HG02623 (cell line): Measurements from ENCODE around the gene MOB3C.

Experiments
- ATAC-seq: cut with Tn5 transposase; IDR thresholded peaks from one replicate; pipeline ENCODE4 v1.9.1; 2021; ENCODE audit warnings: moderate library complexity; ENCODE audit not compliant: unreplicated experiment

The MOB3C gene

DNA sequence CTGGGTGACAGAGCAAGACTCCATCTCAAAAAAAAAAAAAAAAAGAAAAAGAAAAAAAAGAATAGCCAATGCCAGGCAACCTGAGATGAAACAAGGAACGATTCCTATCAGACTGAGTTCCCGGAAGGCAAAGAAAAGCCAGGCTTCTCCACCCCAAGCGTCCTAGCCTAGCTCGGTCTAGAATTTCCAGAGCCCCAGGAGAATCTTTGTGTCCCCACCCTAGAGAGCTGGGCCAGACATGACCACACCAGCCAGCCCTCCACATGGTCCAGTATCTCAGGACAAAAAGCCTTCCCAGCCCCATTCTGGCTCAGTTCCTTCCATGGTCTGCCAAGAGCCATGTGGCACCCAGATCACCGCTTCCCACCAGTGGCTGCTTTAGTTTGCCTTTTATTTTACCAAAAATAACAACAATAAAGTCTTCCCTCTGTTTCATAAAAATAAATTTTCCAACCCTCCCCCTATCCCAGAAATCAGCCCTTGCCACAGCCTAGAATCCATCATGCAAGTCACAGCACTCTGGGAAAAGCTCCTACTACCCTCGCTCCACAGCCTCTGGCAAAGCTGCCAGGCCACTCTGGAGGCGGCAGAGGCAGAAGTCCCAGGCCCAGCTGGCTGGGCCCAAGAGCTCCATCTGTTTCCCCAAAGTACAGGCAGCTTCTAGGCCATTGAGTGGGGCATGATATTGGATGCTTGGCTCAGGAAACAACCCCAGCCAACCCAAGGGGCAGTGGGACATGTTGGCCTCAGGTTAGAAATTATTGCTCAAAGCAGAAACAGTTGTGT, 9.1 kb downstream of the MOB3C start:
- no peak for ATAC-seq

DNA sequence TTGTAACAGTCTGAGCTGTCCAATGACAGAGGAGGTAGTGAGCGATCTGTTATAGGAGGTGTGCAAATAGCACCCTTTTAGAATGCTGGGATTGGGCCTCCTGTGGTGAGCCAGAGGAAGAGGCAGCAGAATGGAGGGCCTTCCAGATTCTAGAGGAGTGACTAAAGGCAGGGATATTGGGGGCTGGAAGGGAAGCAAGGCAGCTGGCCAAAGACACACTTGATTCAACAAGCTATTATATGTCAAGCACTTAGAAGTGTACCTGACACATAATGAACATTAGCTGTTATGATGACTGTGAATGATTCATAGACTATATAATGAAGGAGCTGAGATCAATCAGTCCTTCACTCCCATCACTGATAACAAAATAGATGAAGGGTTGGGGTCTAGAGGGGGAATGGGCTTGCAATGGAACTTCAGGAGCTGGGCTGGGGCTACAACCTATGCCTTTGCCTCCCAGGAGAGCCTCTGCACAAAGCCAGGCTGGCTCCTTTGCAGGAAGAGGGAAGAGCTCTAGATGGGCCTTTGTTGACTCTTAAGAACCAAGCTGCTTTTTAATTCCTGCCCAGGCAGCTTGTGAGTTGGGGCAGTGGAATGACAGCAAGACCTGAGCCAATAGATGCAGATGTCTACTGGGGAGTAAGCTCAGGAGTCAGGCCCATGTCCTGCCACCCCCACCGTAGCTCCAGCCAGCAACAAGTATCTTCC, 10.2 kb downstream of the MOB3C start:
- no peak for ATAC-seq

GRCh38 chr1:46605232-46605631, 11.4 kb downstream of the MOB3C start:
- no peak for ATAC-seq

DNA sequence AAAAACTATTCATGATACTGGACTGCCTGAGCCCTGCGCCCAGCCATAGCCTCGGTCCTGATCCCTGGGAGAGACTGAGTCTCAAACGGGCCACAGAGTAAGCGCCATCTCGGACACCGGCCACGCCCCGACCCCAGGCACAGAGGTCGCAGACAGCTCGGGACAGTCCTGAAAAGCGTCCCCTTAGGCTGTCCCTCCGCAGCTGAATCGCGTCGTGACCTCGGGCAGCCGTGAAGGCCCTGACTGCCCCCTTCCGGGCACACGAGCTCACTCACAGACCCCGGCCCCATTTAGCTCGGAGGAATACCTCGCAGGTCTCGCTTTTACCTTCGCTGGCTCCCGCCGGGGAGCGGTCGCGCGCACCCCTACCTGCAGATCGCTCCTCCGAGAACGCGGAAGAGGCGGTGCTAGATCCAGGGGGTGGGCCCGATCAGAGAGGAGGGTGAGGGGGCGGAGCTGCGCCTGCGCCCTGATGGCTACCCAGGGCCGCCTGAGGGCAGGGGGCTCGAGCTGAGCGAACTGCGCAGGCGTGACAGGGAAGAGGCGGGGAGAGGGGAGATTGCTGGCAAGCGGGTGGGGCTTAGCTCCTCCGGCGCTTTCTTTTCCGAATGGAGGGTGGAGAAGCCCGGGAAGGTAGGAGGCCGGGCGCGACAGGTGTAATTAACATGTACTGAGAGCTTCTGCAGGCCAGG, 12.6 kb downstream of the MOB3C start, which contains the start of gene MKNK1:
Gene MKNK1, minus strand, starts transcription at position 411 of the 692 bp plus-strand sequence. CDS start 20,941 bp downstream, outside the sequence.
- peak; percentile 94 for ATAC-seq

DNA sequence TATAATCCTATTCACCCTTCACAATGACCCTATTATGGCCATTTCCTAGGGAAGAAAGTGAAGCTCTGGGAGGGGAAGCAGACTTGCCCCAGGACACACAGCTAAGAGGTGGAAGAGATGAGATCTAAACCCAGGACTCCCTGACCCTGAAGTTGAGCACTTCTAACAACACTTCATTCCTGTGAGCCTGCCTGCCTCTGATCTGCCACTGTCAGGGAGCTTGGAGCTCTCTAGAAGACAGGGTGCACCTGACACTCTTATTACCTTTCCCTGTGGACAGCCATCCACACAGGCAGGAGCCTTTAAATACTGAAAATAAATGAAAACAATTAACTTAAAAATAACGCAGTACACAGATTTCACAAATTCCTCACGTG, 13.1 kb downstream of the MOB3C start:
- ATAC-seq, result no peak

DNA sequence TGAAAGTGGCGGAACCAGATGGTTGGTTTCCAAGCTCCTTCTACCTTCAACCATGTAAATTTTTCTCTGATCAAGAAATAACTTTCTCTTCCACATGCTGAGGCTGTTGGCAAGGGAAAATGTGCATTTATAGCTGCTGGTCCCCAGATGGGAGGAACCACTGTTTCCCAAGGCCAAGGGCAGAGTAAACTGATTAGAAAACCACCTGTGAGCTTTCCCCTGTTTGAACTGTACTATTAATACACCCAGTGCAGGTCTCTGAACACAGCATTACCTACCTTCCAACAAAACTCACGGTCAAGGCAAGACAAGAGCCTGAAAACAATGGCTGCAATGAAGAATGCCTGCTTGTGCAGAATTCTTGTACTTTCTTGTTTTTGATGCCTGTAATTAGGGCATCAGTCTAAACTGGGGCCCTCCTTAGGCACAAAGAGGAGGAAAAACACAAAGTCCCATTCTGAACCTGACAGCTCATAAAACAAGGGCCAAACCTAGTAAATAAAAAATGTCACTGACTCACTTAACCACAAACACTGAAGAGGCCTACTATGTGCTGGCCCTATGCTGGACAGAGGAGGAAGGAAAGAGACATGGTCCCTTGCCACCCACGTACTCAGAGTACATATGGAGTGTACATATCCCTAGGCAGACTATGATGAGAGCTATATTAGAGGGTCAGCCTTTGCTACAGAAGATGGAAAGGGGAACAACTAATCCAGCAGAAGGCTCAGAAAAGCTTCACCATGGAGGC, 15.2 kb downstream of the MOB3C start:
- no peak for ATAC-seq

DNA sequence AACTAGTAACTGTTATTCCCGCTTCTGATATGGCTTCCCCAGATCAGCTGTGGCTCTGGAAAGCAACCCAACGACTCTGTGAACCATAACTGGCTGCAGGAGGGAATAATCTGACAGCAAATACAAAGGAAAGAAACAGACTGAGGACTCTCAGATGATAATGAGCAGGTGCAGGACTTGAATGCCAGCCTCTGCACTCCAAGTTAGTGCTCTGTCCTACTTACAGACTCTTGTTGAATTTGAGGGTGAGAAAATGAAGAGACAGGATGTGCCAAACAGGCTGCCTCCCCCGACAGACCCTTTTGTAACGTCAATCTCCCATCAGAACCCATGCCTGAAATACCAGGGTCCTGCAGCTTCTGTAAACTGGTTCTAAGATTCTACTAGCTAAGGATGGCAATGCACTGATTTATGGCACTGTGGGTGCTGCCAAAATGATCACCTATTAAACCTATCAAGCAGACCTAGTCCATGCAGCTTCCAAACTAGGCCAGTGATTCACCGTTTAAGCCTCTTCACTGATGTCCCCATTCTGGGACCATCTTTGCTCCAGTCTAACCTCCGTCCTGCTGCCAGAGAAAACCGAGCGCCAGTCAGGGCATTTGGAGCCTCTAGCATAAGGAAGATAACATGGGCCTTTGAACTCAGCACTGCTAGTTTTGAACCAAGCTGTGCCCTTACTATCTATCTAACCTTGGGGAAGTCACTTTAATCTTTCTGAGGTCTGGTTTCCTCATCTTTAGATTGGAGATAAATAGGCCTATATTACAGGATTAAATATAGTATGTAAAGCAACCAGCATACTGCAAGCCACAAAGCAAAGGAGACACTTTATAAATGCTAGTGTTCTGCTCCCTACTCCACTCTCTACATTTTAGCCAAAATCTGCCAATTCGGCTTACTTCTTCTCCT, 17.3 kb downstream of the MOB3C start:
- no peak for ATAC-seq

- ATAC-seq, result no peak
These were observed 19.8 kb downstream of the MOB3C start for GRCh38 chr1:46596846-46597245.

GRCh38 chr1:46596036-46596435, 20.6 kb downstream of the MOB3C start:
- no peak for ATAC-seq

DNA sequence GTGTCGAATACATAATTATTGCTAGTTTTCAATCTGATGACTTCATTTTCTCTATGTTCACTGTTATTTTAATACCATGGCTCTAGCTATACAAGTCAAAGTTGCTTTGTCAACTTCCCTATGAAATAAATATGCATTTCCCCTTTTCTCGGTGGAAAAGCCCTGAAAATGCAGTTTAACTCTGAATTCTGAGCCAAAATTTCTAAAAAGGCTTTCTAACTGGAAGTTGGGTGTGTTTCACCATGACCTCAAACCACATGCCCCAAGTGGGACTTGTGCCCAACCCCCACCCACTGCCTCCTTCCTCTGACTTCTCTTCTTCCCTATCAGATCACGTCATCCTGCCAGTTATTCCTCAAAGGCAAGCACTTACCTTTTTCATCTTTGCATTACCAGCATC, 21.5 kb downstream of the MOB3C start:
- ATAC-seq, result no peak

- ATAC-seq, result no peak
These were observed 22.5 kb downstream of the MOB3C start for GRCh38 chr1:46594063-46594462.

DNA sequence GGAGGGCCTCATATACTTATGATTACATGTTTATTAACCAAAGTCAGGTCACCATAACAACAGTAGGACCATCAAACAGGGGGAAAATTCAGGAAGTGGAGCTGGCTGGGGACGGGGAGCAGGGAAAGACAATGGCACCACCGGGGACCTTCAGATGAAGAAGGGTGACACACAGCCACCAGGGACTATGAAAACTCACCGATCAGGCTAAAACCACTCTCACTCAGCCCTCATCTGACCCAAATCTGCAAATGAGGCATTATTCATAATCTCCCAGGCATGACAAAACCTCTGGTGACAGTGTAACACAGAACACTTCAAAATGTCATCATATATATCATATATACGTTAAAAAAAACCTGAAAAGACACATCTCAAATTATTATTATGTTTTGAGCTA, 23.8 kb downstream of the MOB3C start:
- ATAC-seq, result no peak

DNA sequence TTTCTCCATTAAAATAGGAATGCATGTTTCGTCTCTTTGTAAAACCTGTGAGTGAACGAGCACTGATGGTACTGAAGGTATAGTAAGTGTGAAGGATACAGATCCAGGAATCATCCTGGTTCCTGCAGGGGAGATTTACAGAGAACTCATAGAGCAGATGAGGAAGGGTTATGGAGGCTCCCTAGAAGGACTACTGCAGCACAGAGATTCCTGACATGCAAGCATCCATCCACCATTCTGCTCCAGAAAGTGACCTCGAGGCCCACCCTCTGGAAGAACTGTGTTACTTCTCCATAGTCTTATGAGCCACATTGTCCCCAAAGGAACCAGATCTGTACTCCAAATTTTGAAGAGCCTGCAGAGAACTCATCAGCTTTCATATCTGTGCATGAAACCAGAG, 27.1 kb downstream of the MOB3C start:
- ATAC-seq, result no peak

GRCh38 chr1:46587069-46587468, 29.5 kb downstream of the MOB3C start:
- ATAC-seq, result no peak

- no peak for ATAC-seq
These were observed 31.2 kb downstream of the MOB3C start for GRCh38 chr1:46585312-46585938.

DNA sequence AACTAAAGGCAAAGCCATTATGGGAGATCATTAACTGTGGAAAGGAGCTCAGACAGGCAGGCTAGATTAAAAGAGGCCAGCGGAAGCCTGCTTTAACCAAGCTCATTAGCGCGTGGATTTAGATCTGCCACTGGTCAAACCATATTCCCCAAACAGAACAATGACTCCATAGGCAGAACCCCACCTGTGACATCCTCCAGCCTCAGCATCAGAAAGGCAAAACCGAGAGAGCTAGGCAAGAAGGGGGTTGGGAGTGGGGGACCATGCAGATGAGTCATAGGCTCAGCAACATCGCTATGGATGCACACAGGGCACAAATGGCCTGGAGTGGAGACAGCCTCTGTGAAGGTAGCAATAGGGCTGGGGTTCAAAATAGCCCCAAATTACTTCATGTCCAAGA, 33.1 kb downstream of the MOB3C start:
- ATAC-seq, result no peak

GRCh38 chr1:46582972-46583371, 33.6 kb downstream of the MOB3C start:
- ATAC-seq, result no peak

GRCh38 chr1:46581681-46582455, 34.7 kb downstream of the MOB3C start:
- ATAC-seq, result no peak
